Mucosa of rectum (tissue), 2 donors: ENCODE data around the gene TBC1D1.

Experiments used
- H3K27ac ChIP-seq, 2 donors: one replicate each; pipeline ENCODE4 v1.7.0; 2013; ENCODE audit warnings: inconsistent platforms in 2 of 2, low read depth in 2 of 2, low read length in 2 of 2
- H3K27me3 ChIP-seq, 2 donors: one replicate each; pipeline ENCODE4 v1.7.0; 2013; ENCODE audit warnings: low read length in 2 of 2; ENCODE audit not compliant: control insufficient read depth in 2 of 2, insufficient read depth in 2 of 2
- H3K36me3 ChIP-seq, 2 donors: one replicate each; pipeline ENCODE4 v1.7.0; 2013; ENCODE audit warnings: low read length in 2 of 2; ENCODE audit not compliant: control insufficient read depth in 2 of 2, insufficient read depth in 2 of 2
- H3K4me1 ChIP-seq, 2 donors: one replicate each; pipeline ENCODE4 v1.7.0; 2013; ENCODE audit warnings: low read length in 2 of 2, mild to moderate bottlenecking in 1 of 2; ENCODE audit not compliant: control insufficient read depth in 2 of 2, insufficient read depth in 2 of 2
- H3K4me3 ChIP-seq, 2 donors: one replicate each; pipeline ENCODE4 v1.7.0; 2013; ENCODE audit warnings: low read length in 2 of 2
- H3K9ac ChIP-seq, 2 donors: one replicate each; pipeline ENCODE4 v1.7.0; 2013; ENCODE audit warnings: low read length in 2 of 2, low read depth in 1 of 2, mild to moderate bottlenecking in 1 of 2
- H3K9me3 ChIP-seq, 2 donors: one replicate each; pipeline ENCODE4 v1.7.0; 2013; ENCODE audit warnings: low read length in 2 of 2; ENCODE audit not compliant: control insufficient read depth in 2 of 2
- donor health status: healthy.
- donor health status: Normal muscosa, but diverticular disease.

Gene TBC1D1

DNA sequence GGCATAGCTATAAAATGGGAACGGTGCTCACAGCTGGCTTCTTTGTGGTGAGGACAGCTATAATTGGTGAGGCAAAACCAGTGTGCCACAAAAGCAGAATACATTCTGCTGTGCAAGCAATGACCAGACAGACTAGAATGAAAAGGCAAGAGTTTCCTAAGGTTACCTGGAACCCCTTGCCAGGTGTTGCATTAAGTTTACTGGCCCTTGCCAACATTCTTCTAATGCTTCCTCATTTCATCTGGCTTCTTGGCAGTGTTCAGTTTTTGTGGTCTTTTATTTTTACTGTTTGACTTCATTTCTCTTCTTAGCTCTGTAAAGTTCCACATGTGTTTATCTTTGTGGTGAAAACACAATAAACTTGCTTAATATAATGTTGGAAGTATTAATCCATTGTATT lies 200.8 kb downstream of the TBC1D1 start:
- Histone ChIP-seq H3K36me3 (peaks cover 4 to 23% of the 10 kb centered on the region in 2 donors), H3K27me3 (no peaks in the 10 kb centered on the region), H3K4me3 (no peak overlapping the region), H3K9me3 (no peaks in the 10 kb centered on the region), H3K4me1 (peaks cover 0 to 9% of the 10 kb centered on the region in 2 donors), H3K27ac (no peak overlapping the region), H3K9ac (no peak overlapping the region)

DNA sequence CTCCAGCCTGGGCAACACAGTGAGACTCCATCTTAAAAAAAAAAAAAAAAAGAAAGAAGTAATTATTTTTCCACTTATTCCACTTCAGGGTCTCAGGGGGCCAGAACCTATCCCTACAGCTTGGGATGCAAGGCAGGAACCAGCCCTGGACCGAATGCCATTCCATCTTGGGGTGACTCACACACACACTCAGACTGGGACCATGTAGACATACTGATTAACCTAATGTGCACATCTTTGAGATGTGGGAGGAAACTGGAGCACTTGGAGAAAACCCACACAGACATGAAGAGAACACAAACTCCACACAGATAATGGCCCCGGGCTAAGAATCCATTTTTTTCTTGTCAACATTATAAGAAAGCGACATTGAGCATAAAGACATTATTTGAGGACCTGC lies 201.8 kb downstream of the TBC1D1 start:
- Histone ChIP-seq H3K4me3 (no peak overlapping the region), H3K9me3 (no peaks in the 10 kb centered on the region), H3K9ac (no peak overlapping the region), H3K27ac (no peak overlapping the region), H3K27me3 (no peaks in the 10 kb centered on the region), H3K36me3 (peaks cover 4 to 23% of the 10 kb centered on the region in 2 donors), H3K4me1 (peaks cover 0 to 2% of the 10 kb centered on the region in 2 donors)

DNA sequence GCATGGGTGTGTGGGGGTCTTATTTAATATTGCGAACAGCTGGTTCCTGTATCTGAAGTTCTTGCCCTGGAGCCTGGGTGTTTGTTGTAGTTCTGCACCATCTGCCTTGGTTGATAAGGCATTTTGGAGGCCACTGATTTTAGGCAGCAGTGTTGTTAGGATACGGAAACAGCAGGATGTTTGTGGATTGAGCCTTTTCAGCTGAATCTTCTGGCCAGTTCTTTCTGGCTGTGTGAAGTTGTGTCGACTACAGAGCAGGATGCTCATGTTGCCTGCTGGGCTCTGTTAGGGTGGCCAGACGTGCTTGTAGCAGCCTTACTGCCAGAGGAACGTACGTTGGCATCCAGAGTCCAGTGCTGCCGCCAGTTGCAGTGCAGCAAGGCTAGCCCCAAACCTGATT lies 203.5 kb downstream of the TBC1D1 start:
- H3K27me3 ChIP-seq, result no peaks in the 10 kb centered on the region
- no peak overlapping the region for H3K4me3 ChIP-seq
- H3K27ac ChIP-seq, result no peak overlapping the region
- H3K36me3 ChIP-seq, result peaks cover 4 to 28% of the 10 kb centered on the region in 2 donors
- no peaks in the 10 kb centered on the region for H3K4me1 ChIP-seq
- no peak overlapping the region for H3K9ac ChIP-seq
- no peaks in the 10 kb centered on the region for H3K9me3 ChIP-seq

DNA sequence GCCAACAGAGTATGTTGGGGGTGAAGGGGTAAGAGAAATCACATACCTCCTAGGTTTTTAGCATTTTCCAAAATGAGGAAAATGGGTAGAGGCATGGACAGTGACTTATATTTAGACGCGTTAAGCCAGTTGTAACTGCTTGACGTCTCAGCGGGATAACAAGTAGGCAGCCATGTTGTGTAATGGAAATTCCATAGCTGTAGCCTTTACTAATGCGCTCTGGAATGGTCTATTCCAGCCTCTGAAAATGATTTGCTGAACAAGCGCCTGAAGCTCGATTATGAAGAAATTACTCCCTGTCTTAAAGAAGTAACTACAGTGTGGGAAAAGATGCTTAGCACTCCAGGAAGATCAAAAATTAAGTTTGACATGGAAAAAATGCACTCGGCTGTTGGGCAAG lies 204.8 kb downstream of the TBC1D1 start:
- Histone ChIP-seq H3K4me1 (no peaks in the 10 kb centered on the region), H3K9me3 (no peaks in the 10 kb centered on the region), H3K27ac (no peak overlapping the region), H3K9ac (no peak overlapping the region), H3K4me3 (no peak overlapping the region), H3K36me3 (peaks cover 0 to 25% of the 10 kb centered on the region in 2 donors), H3K27me3 (no peaks in the 10 kb centered on the region)

DNA sequence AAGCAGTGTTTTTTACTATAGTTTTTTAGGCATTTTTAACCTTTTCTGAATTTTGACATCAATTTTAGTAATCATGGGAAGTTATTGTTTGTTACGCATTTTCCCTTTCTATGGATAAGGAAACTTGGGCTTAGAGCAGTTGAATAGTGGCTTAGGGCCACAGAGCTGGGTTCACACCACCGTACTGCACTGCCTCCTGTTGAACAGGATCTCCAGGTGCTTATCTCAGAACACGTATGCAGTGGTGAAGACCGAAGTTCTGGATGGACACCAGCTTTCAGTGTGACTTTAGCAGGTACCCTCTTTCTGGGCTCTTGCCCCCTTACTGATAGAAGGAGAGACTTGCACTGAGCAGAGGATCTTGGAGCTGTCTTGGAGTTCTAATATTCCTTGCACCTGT lies 206.9 kb downstream of the TBC1D1 start:
- Histone ChIP-seq H3K27ac (no peak overlapping the region), H3K36me3 (peaks cover 0 to 22% of the 10 kb centered on the region in 2 donors)

DNA sequence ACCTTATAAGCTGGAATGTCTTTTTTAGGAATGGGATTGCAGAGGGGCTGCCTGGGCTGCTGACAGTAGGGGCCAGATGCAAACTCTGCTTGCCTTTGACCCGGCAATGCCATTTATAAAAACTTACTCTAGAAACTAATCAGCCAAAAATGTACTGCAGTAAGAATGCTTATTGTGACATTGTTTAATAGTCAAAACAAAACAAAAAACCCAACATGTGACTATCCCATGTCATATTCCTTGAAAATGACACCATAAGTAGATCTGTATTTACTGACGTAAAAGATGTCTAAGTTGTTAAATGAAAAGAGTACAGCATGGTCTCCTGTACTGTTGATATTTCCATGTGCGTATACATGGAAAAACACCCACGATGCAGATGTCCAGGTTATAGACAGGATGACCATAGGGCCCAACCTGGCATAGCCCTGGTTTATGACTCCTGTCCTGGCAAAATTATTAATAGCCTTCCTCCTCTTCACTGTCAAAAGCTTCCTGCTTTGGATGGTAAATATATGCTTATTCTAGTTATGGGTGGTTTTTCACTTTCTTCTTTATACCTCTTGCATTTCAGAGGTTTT lies 208.2 kb downstream of the TBC1D1 start:
- no peaks in the 10 kb centered on the region for H3K9me3 ChIP-seq
- H3K4me3 ChIP-seq, result no peak overlapping the region
- H3K36me3 ChIP-seq, result peaks cover 0 to 24% of the 10 kb centered on the region in 2 donors
- no peak overlapping the region for H3K27ac ChIP-seq
- H3K4me1 ChIP-seq, result peaks cover 0 to 6% of the 10 kb centered on the region in 2 donors
- H3K9ac ChIP-seq, result no peak overlapping the region
- H3K27me3 ChIP-seq, result no peaks in the 10 kb centered on the region

More for the DNA sequence above, 206.9 kb downstream of the TBC1D1 start:
- Histone ChIP-seq H3K4me3 (no peak overlapping the region), H3K4me1 (peaks cover 0 to 3% of the 10 kb centered on the region in 2 donors), H3K9me3 (no peaks in the 10 kb centered on the region), H3K27me3 (no peaks in the 10 kb centered on the region), H3K9ac (no peak overlapping the region)

DNA sequence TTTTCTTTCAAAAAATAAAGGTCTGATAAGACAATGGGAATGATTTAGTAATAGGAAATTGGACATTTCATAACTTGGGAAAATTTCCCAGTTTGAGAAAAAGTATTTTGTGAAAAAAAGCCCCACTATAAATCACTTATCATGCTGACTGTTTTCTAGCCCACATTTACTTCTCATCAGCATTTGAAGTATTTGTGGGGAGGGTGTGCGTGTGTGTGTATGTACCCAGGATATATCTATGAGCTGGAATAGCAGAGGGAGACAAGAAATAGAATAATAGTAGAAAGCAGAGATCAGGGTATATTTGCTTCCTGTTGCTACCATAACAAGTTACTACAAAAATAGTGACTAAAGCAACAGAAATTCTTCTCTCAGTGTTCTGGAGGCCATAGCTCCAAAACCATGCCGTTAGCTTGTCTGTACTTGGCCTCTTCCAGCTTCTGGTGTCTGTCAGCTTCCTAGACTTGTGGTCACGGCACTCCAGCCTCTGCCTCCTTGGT lies 209.1 kb downstream of the TBC1D1 start:
- H3K4me3 ChIP-seq, result no peak overlapping the region
- H3K27me3 ChIP-seq, result no peaks in the 10 kb centered on the region
- peaks cover 0 to 6% of the 10 kb centered on the region in 2 donors for H3K4me1 ChIP-seq
- H3K27ac ChIP-seq, result no peak overlapping the region
- no peak overlapping the region for H3K9ac ChIP-seq
- peaks cover 0 to 24% of the 10 kb centered on the region in 2 donors for H3K36me3 ChIP-seq
- no peaks in the 10 kb centered on the region for H3K9me3 ChIP-seq

DNA sequence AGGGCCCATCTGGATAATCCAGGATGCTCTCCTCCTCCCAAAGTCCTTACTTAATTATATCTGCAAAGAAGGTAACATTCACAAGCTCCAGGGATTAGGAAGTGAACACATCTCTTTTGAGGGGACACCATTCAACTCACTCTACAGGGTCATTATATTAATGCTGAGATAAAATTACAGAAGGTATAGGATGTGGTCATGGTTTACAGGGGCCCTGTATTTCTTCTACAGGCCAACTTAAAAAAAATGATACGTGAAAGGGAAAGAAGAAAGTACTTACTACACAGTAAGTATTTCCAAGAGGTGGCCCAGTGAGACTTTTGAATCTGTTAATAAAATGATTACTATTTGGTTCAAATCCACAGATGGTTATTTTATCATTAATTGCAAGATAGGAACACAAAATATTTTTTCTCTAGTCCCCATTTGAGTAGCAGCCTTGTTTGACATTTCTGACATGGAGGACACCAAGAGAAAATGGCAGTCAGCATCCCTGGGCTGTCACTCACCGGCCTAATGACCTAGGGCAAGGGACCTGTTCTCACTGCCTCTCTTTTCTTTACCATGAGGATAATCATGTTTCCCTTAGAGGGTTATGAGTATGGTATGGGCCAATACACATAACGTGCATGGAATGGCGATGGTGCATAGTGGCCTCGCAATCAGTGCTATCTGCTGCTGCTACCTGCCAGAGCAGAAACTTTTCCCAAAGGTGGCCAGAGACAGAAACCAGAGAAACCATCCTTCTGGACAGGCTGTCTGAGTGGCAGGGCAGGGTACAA lies 209.8 kb downstream of the TBC1D1 start:
- Histone ChIP-seq H3K4me1 (peaks cover 0 to 13% of the 10 kb centered on the region in 2 donors), H3K9ac (no peak overlapping the region), H3K9me3 (no peaks in the 10 kb centered on the region), H3K4me3 (no peak overlapping the region), H3K36me3 (peaks cover 0 to 23% of the 10 kb centered on the region in 2 donors), H3K27ac (no peak overlapping the region), H3K27me3 (no peaks in the 10 kb centered on the region)

DNA sequence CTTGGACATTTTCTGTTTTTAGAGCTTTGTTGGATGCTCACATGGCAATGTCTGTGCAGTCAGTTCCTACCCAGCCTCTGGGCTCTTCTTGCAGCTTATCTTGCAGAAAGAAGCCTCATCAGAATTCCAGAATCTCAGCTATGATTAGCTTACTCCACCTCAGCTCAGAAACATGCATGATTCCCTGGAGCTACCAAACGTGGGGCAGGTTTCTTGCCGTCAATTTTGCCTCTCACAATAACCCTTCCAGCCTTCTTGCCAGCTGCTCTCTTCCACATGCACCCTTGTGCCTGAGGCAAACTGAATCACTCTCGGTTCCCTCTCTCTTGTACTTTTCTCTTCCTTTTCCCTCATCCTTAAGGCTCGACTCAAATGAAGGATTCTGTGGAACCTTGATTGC lies 210.7 kb downstream of the TBC1D1 start:
- H3K9me3 ChIP-seq, result no peaks in the 10 kb centered on the region
- H3K36me3 ChIP-seq, result peaks cover 0 to 18% of the 10 kb centered on the region in 2 donors
- no peak overlapping the region for H3K4me3 ChIP-seq
- H3K4me1 ChIP-seq, result peaks cover 0 to 15% of the 10 kb centered on the region in 2 donors
- no peak overlapping the region for H3K27ac ChIP-seq
- H3K9ac ChIP-seq, result no peak overlapping the region
- no peaks in the 10 kb centered on the region for H3K27me3 ChIP-seq

DNA sequence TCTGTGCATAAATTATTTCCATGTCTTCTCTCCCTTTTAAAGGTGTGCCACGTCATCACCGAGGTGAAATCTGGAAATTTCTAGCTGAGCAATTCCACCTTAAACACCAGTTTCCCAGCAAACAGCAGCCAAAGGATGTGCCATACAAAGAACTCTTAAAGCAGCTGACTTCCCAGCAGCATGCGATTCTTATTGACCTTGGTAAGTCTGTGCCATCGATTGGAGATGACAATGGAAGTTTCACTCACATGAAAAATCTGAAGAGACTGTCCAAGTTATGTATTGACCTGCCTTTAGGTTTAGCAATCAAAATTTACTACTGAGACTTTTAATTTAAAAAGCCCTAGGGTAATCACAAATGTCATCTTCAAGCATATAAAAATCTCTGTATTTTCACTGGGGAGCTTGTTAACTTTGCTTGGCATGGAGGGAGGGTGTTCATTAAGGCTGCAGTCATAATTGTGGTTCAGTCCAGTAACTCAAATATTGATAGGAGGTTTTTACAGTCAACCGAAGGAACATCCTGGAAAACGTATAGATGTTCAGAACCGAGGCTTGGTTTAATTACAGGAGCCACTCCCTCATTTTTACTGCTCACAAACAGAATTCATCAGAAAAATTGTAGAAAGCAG lies 212.2 kb downstream of the TBC1D1 start:
- H3K27ac ChIP-seq, result peak overlapping the region in 1 of 2 donors; percentile 51
- peaks cover 0 to 26% of the 10 kb centered on the region in 2 donors for H3K36me3 ChIP-seq
- H3K27me3 ChIP-seq, result no peaks in the 10 kb centered on the region
- H3K9ac ChIP-seq, result no peak overlapping the region
- peaks cover 0 to 15% of the 10 kb centered on the region in 2 donors for H3K4me1 ChIP-seq
- no peaks in the 10 kb centered on the region for H3K9me3 ChIP-seq
- H3K4me3 ChIP-seq, result no peak overlapping the region
